Suprapubic skin (tissue), 4 donors: ENCODE results near the gene APOB.

ENCODE experiments used
- CTCF ChIP-seq, 2 donors: fragments of 200-600 bp in 1 of 2; fragments of 450-650 bp in 1 of 2; sonication (generic) in 1 of 2; IDR thresholded peaks; one replicate each; pipeline ENCODE4 v1.5.1; 2016 to 2019; ENCODE audit warnings: antibody characterized with exemption in 2 of 2, mild to moderate bottlenecking in 1 of 2, moderate library complexity in 1 of 2
- POLR2A ChIP-seq, 2 donors: fragments of 450-650 bp; IDR thresholded peaks; one replicate each; pipeline ENCODE4 v1.6.1; 2017; ENCODE audit warnings: antibody characterized with exemption in 2 of 2, mild to moderate bottlenecking in 2 of 2, moderate library complexity in 2 of 2
- POLR2AphosphoS5 ChIP-seq, 3 donors: sonication (generic); formaldehyde crosslinking; IDR thresholded peaks; one replicate each; pipeline ENCODE4 v1.6.1; 2017; ENCODE audit warnings: antibody characterized with exemption in 3 of 3

- TF ChIP-seq CTCF (IDR thresholded peaks at IDR 0.05) (no peak), POLR2AphosphoS5 (IDR thresholded peaks at IDR 0.05) (no peak), POLR2A (IDR thresholded peaks at IDR 0.05) (no peak)
These were observed 55.0 kb downstream of the APOB start for GRCh38 chr2:20988905-20989304.
